WTC11 (cell line): Measurements from ENCODE around the gene MCIDAS. TPM values are rescaled to one million over a fixed set of nuclear protein-coding genes. Genes with fewer than 3 reads are reported as not detected.
A peak's percentile ranks its signal among the peaks of the same experiment; 100 is the strongest.

Experiments
- ATAC-seq: fragments of 200-7000 bp; cut with Tn5 transposase; 2 replicates; pipeline ENCODE4 v1.10.0; 2021; ENCODE audit warnings: mild to moderate bottlenecking, moderate library complexity
- CTCF ChIA-PET: fragments of 300-600 bp; sonication (Branson Sonifier 250); formaldehyde crosslinking; loops from one replicate; lab custom pipeline; 2021; ENCODE audit warnings: antibody characterized with exemption; lab: Charles Lee
- POLR2A ChIA-PET: fragments of 350-600 bp; sonication (Branson Sonifier 250); formaldehyde crosslinking; loops from one replicate; lab custom pipeline; 2021; ENCODE audit warnings: antibody characterized with exemption; lab: Charles Lee
- DNase-seq: peaks from one replicate; pipeline ENCODE4 v3.0.0; 2021; ENCODE audit warnings: low spot score
- H3K27ac Mint-ChIP-seq: 2 replicates; pipeline ENCODE4 v1.8.0; 2021; ENCODE audit warnings: mixed read lengths
- H3K27me3 Mint-ChIP-seq: 2 replicates; pipeline ENCODE4 v1.8.0; 2021; ENCODE audit warnings: low read depth, mild to moderate bottlenecking, moderate library complexity, mixed read lengths
- H3K36me3 Mint-ChIP-seq: 2 replicates; pipeline ENCODE4 v1.8.0; 2021; ENCODE audit warnings: mixed read lengths
- H3K4me1 Mint-ChIP-seq: 2 replicates; pipeline ENCODE4 v1.8.0; 2022; ENCODE audit warnings: mixed read lengths
- H3K4me3 Mint-ChIP-seq: 2 replicates; pipeline ENCODE4 v1.8.0; 2021; ENCODE audit warnings: mild to moderate bottlenecking, moderate library complexity, mixed read lengths
- H3K9me3 Mint-ChIP-seq: 2 replicates; pipeline ENCODE4 v1.8.0; 2021; ENCODE audit warnings: mixed read lengths
- FOXK1 ChIP-seq: sonication (generic); formaldehyde crosslinking; IDR thresholded peaks from 2 replicates; pipeline ENCODE4 v1.8.0; 2022; ENCODE audit warnings: mild to moderate bottlenecking, moderate library complexity, missing genetic modification reagents
- GRHL2 ChIP-seq: fragments of 250-450 bp; sonication (Bioruptor Pico); IDR thresholded peaks from 2 replicates; pipeline ENCODE4 v1.8.0; 2022; ENCODE audit warnings: mild to moderate bottlenecking, moderate library complexity; ENCODE audit not compliant: insufficient replicate concordance, severe bottlenecking
- GTF2I ChIP-seq: fragments of 250-450 bp; sonication (Bioruptor Pico); conservative IDR thresholded peaks from 2 replicates; pipeline ENCODE4 v1.4.0; 2021; ENCODE audit warnings: mild to moderate bottlenecking
- NFYB ChIP-seq: sonication (generic); formaldehyde crosslinking; conservative IDR thresholded peaks from 2 replicates; pipeline ENCODE4 v1.8.0; 2022; ENCODE audit warnings: low read depth, missing genetic modification reagents
- NR1H2 ChIP-seq: sonication (generic); formaldehyde crosslinking; IDR thresholded peaks from 2 replicates; pipeline ENCODE4 v1.9.0; 2021; ENCODE audit warnings: mild to moderate bottlenecking, moderate library complexity, missing genetic modification reagents
- TEAD4 ChIP-seq: sonication (generic); formaldehyde crosslinking; IDR thresholded peaks from 2 replicates; pipeline ENCODE4 v1.8.0; 2022; ENCODE audit warnings: mild to moderate bottlenecking, missing genetic modification reagents
- TP53 ChIP-seq: sonication (generic); formaldehyde crosslinking; IDR thresholded peaks from 2 replicates; pipeline ENCODE4 v1.8.1; 2023; ENCODE audit warnings: mild to moderate bottlenecking, missing genetic modification reagents
- ZBTB21 ChIP-seq: sonication (generic); formaldehyde crosslinking; IDR thresholded peaks from 2 replicates; pipeline ENCODE4 v1.8.1; 2023; ENCODE audit warnings: mild to moderate bottlenecking, missing genetic modification reagents, borderline replicate concordance
- ZNF121 ChIP-seq: sonication (generic); formaldehyde crosslinking; IDR thresholded peaks from 2 replicates; pipeline ENCODE4 v1.8.0; 2023; ENCODE audit warnings: missing genetic modification reagents
- ZNF232 ChIP-seq: sonication (generic); formaldehyde crosslinking; IDR thresholded peaks from 2 replicates; pipeline ENCODE4 v1.8.0; 2022; ENCODE audit warnings: mild to moderate bottlenecking, missing genetic modification reagents
- total RNA-seq: library from RNA; stranded (reverse); gene quantifications from 3 replicates; pipeline ENCODE4 v1.2.3, GENCODE V29; 2021
- TF ChIP-seq, protein P1 (sequence below): sonication (generic); formaldehyde crosslinking; IDR thresholded peaks from 2 replicates; pipeline ENCODE4 v1.8.0; 2022; ENCODE audit warnings: mild to moderate bottlenecking, missing genetic modification reagents
- TF ChIP-seq, protein P2 (sequence below): fragments of 250-450 bp; sonication (Bioruptor Pico); IDR thresholded peaks from 2 replicates; pipeline ENCODE4 v1.8.0; 2021; ENCODE audit warnings: mild to moderate bottlenecking
- TF ChIP-seq, protein P3 (sequence below): sonication (generic); formaldehyde crosslinking; conservative IDR thresholded peaks from 2 replicates; pipeline ENCODE4 v1.8.1; 2023; ENCODE audit warnings: mild to moderate bottlenecking, low read depth, missing genetic modification reagents, moderate library complexity
- TF ChIP-seq, protein P4 (sequence below): fragments of 200-600 bp; IDR thresholded peaks from 2 replicates; pipeline ENCODE4 v1.8.0; 2022; ENCODE audit warnings: antibody characterized with exemption
- TF ChIP-seq, protein P5 (sequence below): fragments of 250-450 bp; sonication (Bioruptor Pico); IDR thresholded peaks from 2 replicates; pipeline ENCODE4 v1.9.0; 2021; ENCODE audit warnings: mild to moderate bottlenecking
- TF ChIP-seq, protein P6 (sequence below): sonication (generic); formaldehyde crosslinking; IDR thresholded peaks from 2 replicates; pipeline ENCODE4 v1.8.1; 2023; ENCODE audit warnings: mild to moderate bottlenecking, missing genetic modification reagents, borderline replicate concordance

The MCIDAS gene
- total RNA-seq, 1 experiment from 2014 or later = 0.20 TPM

DNA sequence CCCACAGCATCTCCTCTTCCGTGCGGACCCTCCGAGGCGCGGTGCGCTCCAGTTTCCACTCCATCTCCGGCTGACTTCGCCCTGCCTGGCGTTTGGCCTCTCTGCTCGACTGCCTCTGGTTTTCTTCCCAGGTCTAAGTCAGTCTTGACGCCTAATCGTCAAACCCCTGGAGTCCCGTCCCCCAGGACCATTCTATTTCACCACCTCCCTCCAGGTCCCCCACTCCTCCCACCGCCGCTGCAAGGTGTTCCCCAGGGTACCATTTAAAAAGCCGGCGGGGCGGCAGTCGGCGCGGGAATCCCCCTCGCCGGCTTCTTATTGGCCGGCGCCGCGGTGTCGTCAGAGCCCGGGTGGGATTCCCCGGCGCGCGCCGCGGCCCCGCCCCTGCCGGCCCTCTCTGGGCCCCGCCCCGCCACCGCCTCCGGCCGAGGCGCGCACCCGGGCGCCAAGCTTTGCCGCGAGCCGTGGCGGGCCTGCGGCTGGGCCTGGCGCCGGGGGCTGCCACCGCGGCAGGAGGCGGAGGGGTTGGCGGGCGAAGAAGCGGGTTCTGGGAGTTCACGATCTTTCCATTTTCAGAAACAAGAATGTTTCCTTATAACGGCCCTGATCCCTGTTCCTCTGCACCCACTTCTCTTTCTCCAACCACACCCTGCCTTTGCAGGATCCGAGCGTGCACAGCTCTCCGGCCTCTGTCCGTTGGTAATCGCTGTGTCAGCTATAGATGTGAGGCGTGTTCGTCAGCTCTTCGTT lies 54.0 kb downstream of the MCIDAS start, which contains the start of gene CDC20B:
Gene CDC20B, minus strand, starts transcription at position 241 of the 750 bp plus-strand sequence. Its CDS starts 177 bp downstream, at position 64.
- H3K36me3 Mint-ChIP-seq = no peaks in the 10 kb centered on the region
- no peak within 1 kb of the TSS for H3K27ac Mint-ChIP-seq
- peaks cover 75% of the 10 kb centered on the region for H3K27me3 Mint-ChIP-seq
- no peaks in the 10 kb centered on the region for H3K9me3 Mint-ChIP-seq
- ChIA-PET POLR2A (interaction anchor here (1.0 kb wide), 1 partner anchor 11 kb away, joined by 3 read pairs; no protein-coding TSS in a partner anchor), CTCF (interaction anchor here (0.8 to 3.8 kb wide), 8 partner anchors 13 to 233 kb away, joined by 3 to 48 read pairs (median 6); partner anchors contain the start of genes CCNO, GPX8 and MCIDAS)
- peak within 1 kb of the TSS; percentile 74 for H3K4me3 Mint-ChIP-seq
- H3K4me1 Mint-ChIP-seq = peaks cover 37% of the 10 kb centered on the region
- TF ChIP-seq TEAD4 (CRISPR knock-in tag) (no peak), NFYB (CRISPR knock-in tag) (peak; percentile 37; the same call in 1 of the 2 replicates), ZBTB21 (CRISPR knock-in tag) (no peak)
- TF ChIP-seq, protein P1, sequence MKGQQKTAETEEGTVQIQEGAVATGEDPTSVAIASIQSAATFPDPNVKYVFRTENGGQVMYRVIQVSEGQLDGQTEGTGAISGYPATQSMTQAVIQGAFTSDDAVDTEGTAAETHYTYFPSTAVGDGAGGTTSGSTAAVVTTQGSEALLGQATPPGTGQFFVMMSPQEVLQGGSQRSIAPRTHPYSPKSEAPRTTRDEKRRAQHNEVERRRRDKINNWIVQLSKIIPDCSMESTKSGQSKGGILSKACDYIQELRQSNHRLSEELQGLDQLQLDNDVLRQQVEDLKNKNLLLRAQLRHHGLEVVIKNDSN (CRISPR knock-in tag) = no peak
- TF ChIP-seq, all 79 proteins: peak for 1
- DNase-seq (peak; percentile 79), ATAC-seq (peak; percentile 66)

DNA sequence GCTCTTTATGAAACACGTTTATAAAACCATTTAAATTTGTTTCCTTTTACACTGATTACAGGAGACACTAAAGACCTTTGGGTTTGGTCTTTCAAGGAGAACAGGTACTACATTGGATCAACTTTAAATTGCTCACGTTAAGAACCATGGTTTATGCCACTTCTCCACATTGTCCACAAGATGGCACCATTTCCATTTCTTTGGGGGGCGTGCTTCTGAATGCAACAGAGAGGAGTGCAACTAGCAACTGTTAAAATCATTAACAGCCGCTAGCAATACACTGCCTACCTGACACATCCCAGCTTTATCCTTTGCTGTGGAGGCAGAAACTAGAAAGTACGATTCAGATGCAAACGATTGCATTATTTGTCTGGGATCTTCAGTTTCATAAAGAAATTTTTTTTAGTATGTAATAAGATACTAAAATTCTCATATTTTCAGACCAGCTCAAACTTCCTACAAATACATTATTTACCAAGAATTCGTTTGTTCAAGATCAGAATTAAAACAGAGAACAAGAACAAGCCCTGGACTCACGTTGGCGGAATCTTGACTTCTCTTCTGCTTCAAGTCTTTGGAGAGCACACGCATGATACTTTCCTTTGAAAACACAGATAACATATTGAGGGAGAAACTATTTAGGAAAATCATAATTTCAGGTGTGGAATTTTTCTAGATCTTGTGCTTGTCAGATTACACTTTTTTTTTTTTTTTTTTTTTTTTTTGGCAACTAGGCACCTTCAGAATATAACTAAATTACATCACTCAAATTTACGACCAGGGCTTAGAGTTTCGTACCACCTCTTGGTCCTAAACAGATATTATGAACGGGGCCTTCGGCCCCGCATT lies 54.8 kb downstream of the MCIDAS start:
- H3K27ac Mint-ChIP-seq = no peak overlapping the region
- TF ChIP-seq GTF2I (CRISPR knock-in tag) (no peak), GRHL2 (no peak), ZNF121 (CRISPR knock-in tag) (no peak), ZNF232 (CRISPR knock-in tag) (0 out of 2 replicates have a peak, but pooled peaks have one; percentile 31), TP53 (CRISPR knock-in tag) (no peak), FOXK1 (CRISPR knock-in tag) (no peak), NR1H2 (CRISPR knock-in tag) (no peak)
- TF ChIP-seq, protein P2, sequence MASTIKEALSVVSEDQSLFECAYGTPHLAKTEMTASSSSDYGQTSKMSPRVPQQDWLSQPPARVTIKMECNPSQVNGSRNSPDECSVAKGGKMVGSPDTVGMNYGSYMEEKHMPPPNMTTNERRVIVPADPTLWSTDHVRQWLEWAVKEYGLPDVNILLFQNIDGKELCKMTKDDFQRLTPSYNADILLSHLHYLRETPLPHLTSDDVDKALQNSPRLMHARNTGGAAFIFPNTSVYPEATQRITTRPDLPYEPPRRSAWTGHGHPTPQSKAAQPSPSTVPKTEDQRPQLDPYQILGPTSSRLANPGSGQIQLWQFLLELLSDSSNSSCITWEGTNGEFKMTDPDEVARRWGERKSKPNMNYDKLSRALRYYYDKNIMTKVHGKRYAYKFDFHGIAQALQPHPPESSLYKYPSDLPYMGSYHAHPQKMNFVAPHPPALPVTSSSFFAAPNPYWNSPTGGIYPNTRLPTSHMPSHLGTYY = no peak
- TF ChIP-seq, protein P3, sequence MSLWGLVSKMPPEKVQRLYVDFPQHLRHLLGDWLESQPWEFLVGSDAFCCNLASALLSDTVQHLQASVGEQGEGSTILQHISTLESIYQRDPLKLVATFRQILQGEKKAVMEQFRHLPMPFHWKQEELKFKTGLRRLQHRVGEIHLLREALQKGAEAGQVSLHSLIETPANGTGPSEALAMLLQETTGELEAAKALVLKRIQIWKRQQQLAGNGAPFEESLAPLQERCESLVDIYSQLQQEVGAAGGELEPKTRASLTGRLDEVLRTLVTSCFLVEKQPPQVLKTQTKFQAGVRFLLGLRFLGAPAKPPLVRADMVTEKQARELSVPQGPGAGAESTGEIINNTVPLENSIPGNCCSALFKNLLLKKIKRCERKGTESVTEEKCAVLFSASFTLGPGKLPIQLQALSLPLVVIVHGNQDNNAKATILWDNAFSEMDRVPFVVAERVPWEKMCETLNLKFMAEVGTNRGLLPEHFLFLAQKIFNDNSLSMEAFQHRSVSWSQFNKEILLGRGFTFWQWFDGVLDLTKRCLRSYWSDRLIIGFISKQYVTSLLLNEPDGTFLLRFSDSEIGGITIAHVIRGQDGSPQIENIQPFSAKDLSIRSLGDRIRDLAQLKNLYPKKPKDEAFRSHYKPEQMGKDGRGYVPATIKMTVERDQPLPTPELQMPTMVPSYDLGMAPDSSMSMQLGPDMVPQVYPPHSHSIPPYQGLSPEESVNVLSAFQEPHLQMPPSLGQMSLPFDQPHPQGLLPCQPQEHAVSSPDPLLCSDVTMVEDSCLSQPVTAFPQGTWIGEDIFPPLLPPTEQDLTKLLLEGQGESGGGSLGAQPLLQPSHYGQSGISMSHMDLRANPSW = no peak
- TF ChIP-seq, protein P4, sequence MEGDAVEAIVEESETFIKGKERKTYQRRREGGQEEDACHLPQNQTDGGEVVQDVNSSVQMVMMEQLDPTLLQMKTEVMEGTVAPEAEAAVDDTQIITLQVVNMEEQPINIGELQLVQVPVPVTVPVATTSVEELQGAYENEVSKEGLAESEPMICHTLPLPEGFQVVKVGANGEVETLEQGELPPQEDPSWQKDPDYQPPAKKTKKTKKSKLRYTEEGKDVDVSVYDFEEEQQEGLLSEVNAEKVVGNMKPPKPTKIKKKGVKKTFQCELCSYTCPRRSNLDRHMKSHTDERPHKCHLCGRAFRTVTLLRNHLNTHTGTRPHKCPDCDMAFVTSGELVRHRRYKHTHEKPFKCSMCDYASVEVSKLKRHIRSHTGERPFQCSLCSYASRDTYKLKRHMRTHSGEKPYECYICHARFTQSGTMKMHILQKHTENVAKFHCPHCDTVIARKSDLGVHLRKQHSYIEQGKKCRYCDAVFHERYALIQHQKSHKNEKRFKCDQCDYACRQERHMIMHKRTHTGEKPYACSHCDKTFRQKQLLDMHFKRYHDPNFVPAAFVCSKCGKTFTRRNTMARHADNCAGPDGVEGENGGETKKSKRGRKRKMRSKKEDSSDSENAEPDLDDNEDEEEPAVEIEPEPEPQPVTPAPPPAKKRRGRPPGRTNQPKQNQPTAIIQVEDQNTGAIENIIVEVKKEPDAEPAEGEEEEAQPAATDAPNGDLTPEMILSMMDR = peak; percentile 56
- TF ChIP-seq, protein P5, sequence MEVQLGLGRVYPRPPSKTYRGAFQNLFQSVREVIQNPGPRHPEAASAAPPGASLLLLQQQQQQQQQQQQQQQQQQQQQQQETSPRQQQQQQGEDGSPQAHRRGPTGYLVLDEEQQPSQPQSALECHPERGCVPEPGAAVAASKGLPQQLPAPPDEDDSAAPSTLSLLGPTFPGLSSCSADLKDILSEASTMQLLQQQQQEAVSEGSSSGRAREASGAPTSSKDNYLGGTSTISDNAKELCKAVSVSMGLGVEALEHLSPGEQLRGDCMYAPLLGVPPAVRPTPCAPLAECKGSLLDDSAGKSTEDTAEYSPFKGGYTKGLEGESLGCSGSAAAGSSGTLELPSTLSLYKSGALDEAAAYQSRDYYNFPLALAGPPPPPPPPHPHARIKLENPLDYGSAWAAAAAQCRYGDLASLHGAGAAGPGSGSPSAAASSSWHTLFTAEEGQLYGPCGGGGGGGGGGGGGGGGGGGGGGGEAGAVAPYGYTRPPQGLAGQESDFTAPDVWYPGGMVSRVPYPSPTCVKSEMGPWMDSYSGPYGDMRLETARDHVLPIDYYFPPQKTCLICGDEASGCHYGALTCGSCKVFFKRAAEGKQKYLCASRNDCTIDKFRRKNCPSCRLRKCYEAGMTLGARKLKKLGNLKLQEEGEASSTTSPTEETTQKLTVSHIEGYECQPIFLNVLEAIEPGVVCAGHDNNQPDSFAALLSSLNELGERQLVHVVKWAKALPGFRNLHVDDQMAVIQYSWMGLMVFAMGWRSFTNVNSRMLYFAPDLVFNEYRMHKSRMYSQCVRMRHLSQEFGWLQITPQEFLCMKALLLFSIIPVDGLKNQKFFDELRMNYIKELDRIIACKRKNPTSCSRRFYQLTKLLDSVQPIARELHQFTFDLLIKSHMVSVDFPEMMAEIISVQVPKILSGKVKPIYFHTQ = no peak
- TF ChIP-seq, protein P6, sequence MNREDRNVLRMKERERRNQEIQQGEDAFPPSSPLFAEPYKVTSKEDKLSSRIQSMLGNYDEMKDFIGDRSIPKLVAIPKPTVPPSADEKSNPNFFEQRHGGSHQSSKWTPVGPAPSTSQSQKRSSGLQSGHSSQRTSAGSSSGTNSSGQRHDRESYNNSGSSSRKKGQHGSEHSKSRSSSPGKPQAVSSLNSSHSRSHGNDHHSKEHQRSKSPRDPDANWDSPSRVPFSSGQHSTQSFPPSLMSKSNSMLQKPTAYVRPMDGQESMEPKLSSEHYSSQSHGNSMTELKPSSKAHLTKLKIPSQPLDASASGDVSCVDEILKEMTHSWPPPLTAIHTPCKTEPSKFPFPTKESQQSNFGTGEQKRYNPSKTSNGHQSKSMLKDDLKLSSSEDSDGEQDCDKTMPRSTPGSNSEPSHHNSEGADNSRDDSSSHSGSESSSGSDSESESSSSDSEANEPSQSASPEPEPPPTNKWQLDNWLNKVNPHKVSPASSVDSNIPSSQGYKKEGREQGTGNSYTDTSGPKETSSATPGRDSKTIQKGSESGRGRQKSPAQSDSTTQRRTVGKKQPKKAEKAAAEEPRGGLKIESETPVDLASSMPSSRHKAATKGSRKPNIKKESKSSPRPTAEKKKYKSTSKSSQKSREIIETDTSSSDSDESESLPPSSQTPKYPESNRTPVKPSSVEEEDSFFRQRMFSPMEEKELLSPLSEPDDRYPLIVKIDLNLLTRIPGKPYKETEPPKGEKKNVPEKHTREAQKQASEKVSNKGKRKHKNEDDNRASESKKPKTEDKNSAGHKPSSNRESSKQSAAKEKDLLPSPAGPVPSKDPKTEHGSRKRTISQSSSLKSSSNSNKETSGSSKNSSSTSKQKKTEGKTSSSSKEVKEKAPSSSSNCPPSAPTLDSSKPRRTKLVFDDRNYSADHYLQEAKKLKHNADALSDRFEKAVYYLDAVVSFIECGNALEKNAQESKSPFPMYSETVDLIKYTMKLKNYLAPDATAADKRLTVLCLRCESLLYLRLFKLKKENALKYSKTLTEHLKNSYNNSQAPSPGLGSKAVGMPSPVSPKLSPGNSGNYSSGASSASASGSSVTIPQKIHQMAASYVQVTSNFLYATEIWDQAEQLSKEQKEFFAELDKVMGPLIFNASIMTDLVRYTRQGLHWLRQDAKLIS = no peak
- CTCF ChIA-PET = interaction anchor here (0.5 to 3.8 kb wide), 15 partner anchors 13 to 1037 kb away, joined by 3 to 48 read pairs (median 4); partner anchors contain the start of genes CCNO, GPX8 and MCIDAS
- H3K4me3 Mint-ChIP-seq = peak overlapping the region; percentile 74
- no peaks in the 10 kb centered on the region for H3K9me3 Mint-ChIP-seq
- DNase-seq (peak; percentile 26), ATAC-seq (peak; percentile 9)
- peaks cover 66% of the 10 kb centered on the region for H3K27me3 Mint-ChIP-seq
- H3K4me1 Mint-ChIP-seq = peaks cover 33% of the 10 kb centered on the region
- POLR2A ChIA-PET = interaction anchor here (1.0 kb wide), 1 partner anchor 10 kb away, joined by 3 read pairs; no protein-coding TSS in a partner anchor
- no peaks in the 10 kb centered on the region for H3K36me3 Mint-ChIP-seq
